AG08396 (cell line): ENCODE measurements around the gene TBX2.
A peak's percentile ranks its signal among the peaks of the same experiment; 100 is the strongest.
"Not testable (repeated sequence)": the region's sequence is repeated elsewhere in the genome, so short reads cannot be mapped to it uniquely, and the experiment has no call there.

Experiments used
- DNase-seq: peaks from one replicate; pipeline ENCODE4 v3.0.0; 2012; ENCODE audit warnings: low spot score, mixed read lengths

TBX2 gene

GRCh38 chr17:61431594-61432311, 32.1 kb downstream of the TBX2 start:
- DNase-seq = peak; percentile 56

- no peak for DNase-seq
Measured at GRCh38 chr17:61436273-61436672, 36.6 kb downstream of the TBX2 start.

- no peak for DNase-seq
Measured at GRCh38 chr17:61436995-61437704, 37.5 kb downstream of the TBX2 start.

DNA sequence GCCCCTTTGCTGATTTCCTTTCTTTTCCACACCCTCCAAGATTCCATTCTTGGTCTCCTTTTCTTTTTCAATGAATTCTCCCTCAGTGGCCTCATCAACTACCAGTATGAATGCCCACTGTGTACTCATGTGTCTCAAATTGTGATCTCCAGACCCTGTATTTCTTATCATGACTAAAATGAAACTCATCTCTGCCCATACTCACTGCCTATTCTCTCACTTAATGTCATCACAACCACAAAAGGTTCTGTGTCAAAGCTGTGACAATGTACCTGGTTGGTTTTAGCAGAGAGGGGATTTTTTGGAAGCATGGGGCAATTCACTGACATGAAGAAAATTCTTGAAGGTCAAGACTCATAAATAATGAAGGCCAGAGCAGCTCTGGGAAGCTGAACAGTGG, 41.1 kb downstream of the TBX2 start:
- no peak for DNase-seq

- not testable (repeated sequence) for DNase-seq
Measured at GRCh38 chr17:61441507-61441906, 41.9 kb downstream of the TBX2 start.

DNA sequence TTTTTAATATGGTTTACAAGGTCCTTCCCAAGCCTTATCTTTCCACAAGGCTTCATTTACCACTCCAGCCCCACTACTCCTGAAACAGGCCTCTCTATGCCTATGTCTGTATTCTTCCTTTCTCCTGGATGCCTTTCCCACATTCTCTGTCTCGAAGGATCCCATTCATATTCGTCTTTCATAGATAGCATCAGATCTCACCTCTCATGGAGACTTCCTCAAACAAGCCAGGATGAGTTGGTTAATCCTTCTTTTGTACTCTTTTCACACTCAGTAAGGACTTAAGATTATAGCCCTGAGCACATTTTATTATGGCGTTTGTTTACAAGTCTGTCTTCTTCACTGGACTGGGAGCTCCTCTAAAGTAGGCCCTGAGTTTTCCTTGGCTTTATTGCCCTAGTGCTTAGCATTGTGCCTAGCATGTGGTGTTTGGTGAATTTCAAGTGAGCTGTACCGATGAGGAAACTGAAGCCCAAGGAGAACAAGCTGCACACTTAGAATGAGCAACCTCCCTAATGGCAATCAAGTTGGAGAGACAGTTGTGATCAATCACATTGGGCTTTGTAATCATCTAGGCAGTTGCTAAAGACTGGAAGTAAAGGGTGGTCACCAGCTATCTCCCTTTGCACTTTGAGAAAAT, 42.6 kb downstream of the TBX2 start:
- DNase-seq = no peak

GRCh38 chr17:61442878-61443474, 43.3 kb downstream of the TBX2 start:
- DNase-seq = no peak

DNA sequence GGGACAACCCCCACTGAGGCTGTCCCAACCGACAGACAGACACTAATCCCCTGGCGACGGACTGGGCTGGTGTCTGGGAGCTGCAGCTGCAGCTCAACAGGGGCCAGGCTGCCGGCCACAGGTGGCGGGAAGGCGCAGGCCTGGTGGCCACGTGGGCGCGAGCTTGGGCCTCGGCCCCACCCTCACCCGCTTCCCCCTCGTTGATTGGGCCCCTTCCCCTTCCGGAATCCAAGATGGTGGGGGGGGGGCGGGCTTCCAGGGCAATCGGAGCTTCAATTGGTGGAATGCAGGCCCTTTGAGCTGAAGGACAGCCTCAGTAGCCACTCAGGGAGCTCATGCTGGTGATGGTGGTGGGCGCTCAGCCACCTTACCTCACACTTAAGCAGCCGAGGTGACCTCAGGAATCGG, 43.8 kb downstream of the TBX2 start:
- DNase-seq = no peak

DNA sequence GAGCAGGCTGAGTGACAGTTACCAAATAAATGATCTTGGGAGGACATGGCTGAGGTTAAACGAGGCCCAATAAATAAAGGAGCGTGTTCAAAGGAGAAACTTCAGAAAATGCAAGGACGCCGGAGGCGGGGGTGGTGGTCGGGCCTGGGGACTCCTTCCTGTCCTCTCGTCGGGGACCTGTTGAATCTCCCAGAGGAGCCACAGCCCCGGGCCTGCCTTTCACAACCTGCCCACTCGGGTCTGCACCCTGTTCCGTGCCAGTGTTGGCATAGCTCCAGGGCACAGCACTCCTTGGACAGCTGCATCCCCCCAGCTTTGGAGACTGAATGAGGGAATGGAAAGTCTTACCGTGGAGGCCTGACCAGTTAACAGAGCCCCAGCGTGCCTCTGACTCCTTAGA, 44.4 kb downstream of the TBX2 start:
- DNase-seq = no peak

DNA sequence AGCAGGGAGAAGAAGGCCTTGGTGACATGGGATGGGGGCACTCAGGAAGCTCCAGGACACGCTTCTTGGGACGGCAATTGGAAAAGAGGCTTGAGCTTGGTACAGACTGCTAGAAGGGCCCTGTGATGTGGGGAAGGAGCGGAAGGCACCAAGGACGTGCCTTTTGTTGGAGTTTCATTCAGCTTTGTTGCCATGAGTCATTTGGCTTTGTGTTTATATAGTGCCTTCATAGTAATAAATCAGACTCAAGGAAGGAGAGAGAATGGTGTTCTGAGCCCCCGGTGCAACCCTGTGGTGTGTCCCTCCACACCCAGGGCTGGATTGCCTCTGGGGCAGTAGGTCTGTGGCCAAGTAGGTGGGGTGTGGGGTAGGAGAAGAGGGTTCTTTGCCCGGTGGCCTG, 45.2 kb downstream of the TBX2 start:
- peak; percentile 72 for DNase-seq

DNA sequence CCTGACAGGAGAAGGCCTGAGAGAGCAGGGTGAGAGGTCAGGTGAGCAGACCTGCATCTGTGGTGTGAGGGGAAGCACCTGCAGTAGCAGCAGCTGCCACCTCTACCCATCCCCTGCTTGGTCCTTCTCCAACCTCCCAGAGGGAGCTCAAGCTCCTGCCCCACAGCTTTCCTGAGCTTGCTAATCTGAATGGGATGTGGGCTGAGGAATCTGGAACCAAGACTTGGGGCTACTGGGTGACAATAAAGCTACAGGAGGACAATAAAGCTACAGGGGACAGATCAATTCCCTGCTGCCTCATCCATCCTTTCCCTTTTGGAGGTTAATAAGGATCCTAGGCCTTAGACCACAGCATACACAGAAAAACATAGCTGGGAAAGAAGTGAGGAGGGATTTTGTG, 47.7 kb downstream of the TBX2 start:
- DNase-seq = no peak

DNA sequence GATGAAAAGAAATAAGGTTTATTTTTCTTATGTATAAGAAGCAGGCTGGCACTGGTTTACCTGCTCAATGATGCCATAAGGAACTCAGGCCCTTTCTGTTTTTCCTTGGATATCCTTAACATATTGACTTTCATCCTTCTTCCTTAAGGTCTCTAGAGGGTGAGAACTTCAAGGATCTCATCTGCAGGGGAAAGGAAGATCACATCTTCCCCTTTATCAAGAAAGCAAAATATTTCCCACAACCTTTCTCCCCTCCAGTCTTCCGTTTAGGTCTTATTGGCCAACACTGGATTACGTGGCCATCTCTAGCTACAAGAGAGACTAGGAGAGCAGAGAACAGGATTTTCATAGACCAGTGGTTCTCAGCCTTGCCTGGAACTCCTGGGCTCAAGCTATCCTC, 48.4 kb downstream of the TBX2 start:
- DNase-seq = no peak

GRCh38 chr17:61449140-61449539, 49.5 kb downstream of the TBX2 start:
- not testable (repeated sequence) for DNase-seq

DNA sequence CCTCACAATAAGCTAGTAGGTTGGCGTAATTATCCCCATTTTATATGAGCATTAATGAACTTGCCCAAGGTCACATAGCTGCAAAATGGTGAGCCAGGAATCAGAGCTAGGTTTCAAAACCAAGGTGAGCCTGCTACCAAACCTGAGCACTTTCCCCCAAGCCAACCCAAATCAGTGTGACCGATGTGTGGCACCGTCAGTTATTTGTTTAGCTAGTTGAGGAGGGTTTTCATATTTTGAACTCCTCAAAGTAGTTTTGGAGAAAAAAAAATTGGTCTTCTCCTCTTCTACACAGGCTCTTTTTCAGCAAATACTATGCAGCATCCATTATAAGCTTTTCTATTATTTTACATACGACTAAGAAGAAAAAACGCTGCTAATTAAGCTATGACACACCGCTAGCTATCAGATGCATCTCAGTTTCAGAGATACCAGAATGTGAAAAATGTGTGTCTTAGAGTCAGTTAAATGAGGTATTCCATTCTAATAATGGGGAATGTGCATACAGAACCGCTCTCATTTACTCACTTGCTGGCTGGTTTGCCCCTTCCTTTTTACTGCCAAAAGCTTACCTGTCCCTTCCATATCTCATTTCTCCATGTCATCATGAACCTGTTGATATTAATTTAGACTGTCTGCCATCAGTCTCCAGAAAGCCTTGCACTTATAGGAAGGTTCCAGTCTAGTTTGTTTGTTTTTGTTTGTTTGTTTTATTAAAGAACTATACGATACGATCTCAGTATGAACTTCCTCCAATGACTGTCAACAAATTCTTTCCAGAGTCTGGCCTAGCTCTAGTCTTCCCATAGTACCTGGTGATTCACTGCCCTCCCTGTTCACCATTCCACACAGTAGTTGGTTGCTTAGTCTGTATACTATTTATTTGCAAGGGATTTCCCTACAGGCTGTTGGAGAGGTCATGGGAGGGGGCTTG, 50.3 kb downstream of the TBX2 start:
- no peak for DNase-seq

DNA sequence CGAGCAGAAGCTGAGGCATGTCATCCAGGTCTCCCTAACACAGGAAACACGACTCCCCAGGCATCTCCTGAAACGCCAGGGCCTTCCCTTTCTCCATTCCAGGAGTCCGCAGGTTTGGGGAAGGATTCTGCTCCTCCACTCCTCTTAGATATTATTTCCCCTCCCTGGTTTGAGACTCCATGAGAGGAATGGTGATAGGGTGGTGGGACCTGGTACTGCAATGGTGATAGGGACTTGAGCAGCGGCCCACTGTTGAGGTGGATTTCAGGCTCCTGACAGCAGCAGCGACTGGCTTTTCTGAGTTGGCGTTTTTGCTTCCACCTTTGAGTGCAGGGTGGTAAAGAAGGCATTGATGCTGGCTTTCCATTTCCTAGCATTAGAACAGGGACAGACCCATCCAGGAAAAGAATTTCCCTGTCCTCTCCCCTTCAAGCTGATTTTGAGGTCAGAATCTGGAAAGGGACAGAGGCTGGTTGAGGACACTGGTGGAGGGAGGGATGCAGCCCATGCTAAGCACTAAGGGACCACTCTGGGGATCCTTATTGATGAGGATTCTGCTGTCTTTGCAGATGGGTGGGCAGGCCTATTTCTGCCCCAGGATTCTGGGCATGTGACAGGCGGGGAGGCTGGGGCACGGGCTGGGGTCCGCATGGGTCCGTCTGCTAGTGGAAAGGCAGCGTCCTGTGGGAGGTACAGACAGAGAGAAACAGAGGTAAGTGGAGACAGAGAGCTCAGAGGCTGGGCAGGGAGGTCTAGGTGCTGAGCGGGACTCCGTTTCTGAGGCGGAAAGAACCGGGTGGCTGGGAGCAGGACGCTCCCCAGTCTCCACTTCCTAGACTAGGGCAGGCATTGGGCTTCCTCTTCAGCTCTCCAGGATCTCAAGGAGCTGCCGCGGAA, 51.2 kb downstream of the TBX2 start:
- no peak for DNase-seq

DNA sequence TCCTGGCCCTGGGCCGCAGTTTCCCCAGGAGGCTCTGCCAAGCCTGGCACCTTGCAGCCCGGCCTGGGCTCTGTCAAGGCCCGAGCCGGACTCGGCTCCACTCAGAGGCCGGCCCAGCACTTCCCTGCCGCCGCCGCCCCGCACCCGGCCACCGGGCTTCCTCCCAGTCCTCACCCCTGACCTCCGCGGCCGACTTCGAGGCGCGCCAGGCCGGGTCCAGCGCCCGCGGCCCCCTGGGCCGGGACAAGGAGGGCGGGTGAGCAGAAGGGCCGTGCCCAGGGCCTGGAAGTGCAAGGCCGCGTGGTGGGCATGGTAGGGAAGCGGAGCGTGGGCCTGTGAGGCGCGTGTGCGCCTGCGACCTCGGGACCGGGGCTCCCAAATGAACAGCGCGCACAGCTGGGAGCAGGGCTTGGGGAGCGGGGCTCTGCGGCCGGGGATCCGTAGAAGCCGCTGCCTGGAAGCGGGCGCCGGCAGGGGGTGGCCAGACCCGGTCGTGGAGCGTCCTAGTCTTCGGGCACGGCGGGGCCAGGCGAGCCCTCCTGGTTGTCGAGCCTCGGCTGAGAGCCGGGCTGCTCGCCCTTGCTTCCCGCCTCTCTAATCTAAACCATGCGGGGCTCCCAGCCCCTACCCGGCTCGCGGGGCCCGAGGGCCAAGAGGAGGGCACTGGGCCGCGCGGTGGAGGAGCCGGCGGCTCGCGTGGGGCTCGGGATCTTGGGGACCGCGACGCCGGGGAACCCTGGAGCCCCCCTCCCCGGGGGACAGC, 52.1 kb downstream of the TBX2 start:
- peak; percentile 75 for DNase-seq

DNA sequence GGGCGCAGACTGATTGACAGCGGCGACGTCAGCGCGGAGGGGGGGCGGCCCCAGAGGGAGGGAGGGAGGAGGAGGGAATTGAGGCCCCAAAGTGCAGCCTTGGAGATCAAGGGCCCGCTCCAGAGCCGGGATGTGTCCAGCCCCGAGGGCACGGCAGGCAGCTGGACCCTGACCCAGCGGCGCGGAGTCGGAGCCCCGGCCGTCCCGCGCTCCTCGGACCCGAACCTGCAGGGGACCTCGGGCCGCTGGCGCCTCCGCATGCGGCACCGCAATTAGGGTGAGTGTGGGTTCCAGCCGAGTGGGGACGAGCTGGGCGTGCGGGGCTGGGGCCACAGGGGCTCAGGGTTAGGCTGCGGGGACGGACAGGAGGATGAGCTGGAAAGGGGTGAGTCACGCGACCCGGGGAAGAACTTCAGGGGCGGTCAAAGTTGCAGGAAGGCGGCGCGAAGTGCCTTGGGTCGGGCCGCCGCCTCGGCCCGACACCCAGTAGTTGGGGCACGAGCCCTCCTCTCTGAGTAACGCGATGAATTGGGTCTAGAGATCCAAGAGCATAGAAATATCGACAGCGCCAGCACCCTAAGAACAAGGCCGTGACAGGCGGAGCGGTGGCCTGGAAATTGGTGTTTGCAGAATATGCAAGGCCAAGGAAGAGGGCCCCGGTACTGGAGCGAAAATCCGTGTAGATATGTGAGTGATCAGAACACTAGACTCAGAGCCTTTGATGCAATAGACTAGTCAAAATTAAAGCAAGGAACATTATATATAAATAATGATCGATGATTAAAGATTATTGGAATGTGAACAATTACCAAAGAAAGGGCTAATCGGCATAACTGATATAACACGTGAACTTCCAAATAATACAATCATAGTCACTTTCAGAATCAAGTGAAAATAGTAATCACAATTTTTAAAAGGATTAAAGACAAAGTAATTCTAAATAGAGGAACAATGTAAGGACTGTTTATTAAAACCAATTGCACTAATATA, 53.0 kb downstream of the TBX2 start, which contains the start of gene TBX4:
Gene TBX4 (plus strand): TSS at position 122 of the 990 bp plus-strand sequence. CDS start 4,069 bp downstream, outside the sequence.
- DNase-seq = peak; percentile 67

DNA sequence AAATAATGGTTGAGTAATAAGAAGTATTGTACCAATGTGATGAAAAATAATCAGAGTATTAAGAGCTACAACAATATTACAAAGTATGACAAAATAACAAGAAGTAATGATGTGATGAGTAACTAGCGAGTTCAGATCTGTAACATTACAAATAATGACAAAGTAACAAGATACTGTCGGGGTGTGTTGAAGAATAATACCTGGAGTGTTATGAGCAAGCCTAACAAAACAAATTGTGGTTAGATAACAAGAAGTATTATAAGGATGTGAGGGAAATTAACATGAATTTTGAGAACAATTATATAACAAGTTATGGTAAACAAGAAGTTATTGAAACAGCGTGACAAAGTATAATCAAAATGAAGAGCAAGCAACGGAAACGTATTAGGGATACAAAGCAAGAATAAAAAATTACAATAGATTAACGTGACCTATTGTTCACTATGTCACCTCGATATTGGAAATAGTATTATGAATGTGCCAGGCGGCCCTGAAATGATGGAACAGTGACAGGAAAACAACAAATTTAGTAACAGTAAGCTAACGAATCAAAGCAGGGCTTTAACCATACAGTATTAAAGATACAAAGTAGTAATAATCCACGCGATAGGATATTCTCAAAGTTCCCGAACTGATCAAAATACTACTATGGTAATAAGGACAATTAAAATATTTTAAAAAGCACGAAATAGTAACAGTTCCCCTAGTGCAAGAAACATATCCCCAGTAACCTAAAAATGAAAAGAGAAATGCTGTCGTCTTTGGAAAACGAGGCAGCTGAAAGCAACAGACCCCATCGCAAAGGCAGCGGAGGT, 54.1 kb downstream of the TBX2 start:
- no peak for DNase-seq
